Liver (tissue), 9 donors: ENCODE results near the gene CCN5. TPM values are rescaled to one million over a fixed set of nuclear protein-coding genes. Genes with fewer than 3 reads are reported as not detected.

Source experiments
- DNase-seq: peaks from one replicate; pipeline ENCODE4 v3.0.0-alpha.2; 2017; ENCODE audit warnings: low spot score
- H3K27ac ChIP-seq, 2 donors: one replicate each; pipeline ENCODE4 v1.7.0; 2013; ENCODE audit warnings: inconsistent platforms in 2 of 2, low read length in 2 of 2, control low read depth in 1 of 2, low read depth in 1 of 2, mild to moderate bottlenecking in 1 of 2
- H3K27me3 ChIP-seq, 4 donors: one replicate each; pipeline versions ENCODE4 v1.6.1 to v1.7.0; 2013; ENCODE audit warnings: low read length in 3 of 4, inconsistent platforms in 1 of 4, mild to moderate bottlenecking in 1 of 4, moderate library complexity in 1 of 4; ENCODE audit not compliant: control insufficient read depth in 4 of 4, insufficient read depth in 4 of 4
- H3K36me3 ChIP-seq, 4 donors: one replicate each; pipeline versions ENCODE4 v1.6.1 to v1.7.0; 2013; ENCODE audit warnings: low read length in 3 of 4, mild to moderate bottlenecking in 3 of 4, low read depth in 1 of 4, moderate library complexity in 1 of 4; ENCODE audit not compliant: control insufficient read depth in 4 of 4, insufficient read depth in 3 of 4
- H3K4me1 ChIP-seq, 4 donors: one replicate each; pipeline versions ENCODE4 v1.6.1 to v1.7.0; 2013; ENCODE audit warnings: low read length in 3 of 4, mild to moderate bottlenecking in 3 of 4, moderate library complexity in 1 of 4; ENCODE audit not compliant: control insufficient read depth in 4 of 4, insufficient read depth in 4 of 4
- H3K4me3 ChIP-seq, 3 donors: one replicate each; pipeline versions ENCODE4 v1.6.1 to v1.7.0; 2013; ENCODE audit warnings: low read length in 3 of 3, control low read depth in 1 of 3, low read depth in 1 of 3, mild to moderate bottlenecking in 1 of 3
- H3K9ac ChIP-seq, 2 donors: one replicate each; pipeline ENCODE4 v1.7.0; 2013; ENCODE audit warnings: low read length in 2 of 2, mild to moderate bottlenecking in 2 of 2, moderate library complexity in 2 of 2, control low read depth in 1 of 2, low read depth in 1 of 2
- H3K9me3 ChIP-seq, 4 donors: one replicate each; pipeline versions ENCODE4 v1.6.1 to v1.7.0; 2013; ENCODE audit warnings: low read length in 3 of 4; ENCODE audit not compliant: control insufficient read depth in 4 of 4
- EGR1 ChIP-seq, 2 donors: IDR thresholded peaks; 2 replicates each; pipeline ENCODE4 v1.6.1; 2016 to 2018; ENCODE audit warnings: antibody characterized with exemption in 2 of 2, low read depth in 2 of 2
- FOXA2 ChIP-seq: IDR thresholded peaks from 2 replicates; pipeline ENCODE4 v1.6.1; 2016; ENCODE audit warnings: antibody characterized with exemption
- GABPA ChIP-seq, 2 donors: IDR thresholded peaks in 1 of 2; conservative IDR thresholded peaks in 1 of 2; 2 replicates each; pipeline ENCODE4 v1.6.1; 2016; ENCODE audit warnings: antibody characterized with exemption in 2 of 2, mild to moderate bottlenecking in 1 of 2, moderate library complexity in 1 of 2
- HNF4A ChIP-seq, 2 donors: conservative IDR thresholded peaks; 2 replicates each; pipeline ENCODE4 v1.6.1; 2016; ENCODE audit warnings: antibody characterized with exemption in 2 of 2, mild to moderate bottlenecking in 2 of 2
- HNF4G ChIP-seq: IDR thresholded peaks from 2 replicates; pipeline ENCODE4 v1.6.1; 2016; ENCODE audit warnings: antibody characterized with exemption
- NR2F2 ChIP-seq: IDR thresholded peaks from 2 replicates; pipeline ENCODE4 v1.6.1; 2016; ENCODE audit warnings: antibody characterized with exemption
- RAD21 ChIP-seq, 2 donors: IDR thresholded peaks; 2 replicates each; pipeline ENCODE4 v1.6.1; 2016; ENCODE audit warnings: antibody characterized with exemption in 2 of 2, mild to moderate bottlenecking in 2 of 2
- RXRA ChIP-seq, 2 donors: IDR thresholded peaks; 2 replicates each; pipeline ENCODE4 v1.6.1; 2017 to 2018; ENCODE audit warnings: antibody characterized with exemption in 2 of 2, mild to moderate bottlenecking in 1 of 2
- TAF1 ChIP-seq: conservative IDR thresholded peaks from 2 replicates; pipeline ENCODE4 v1.6.1; 2016; ENCODE audit warnings: antibody characterized with exemption, mild to moderate bottlenecking
- YY1 ChIP-seq: IDR thresholded peaks from 2 replicates; pipeline ENCODE4 v1.6.1; 2016; ENCODE audit warnings: antibody characterized with exemption, mild to moderate bottlenecking
- WGBS: extraction: QIAGEN DNeasy Blood & Tissue Kit; methylation state at CpG from one replicate; pipeline ENCODE4 v1.1.7; 2013; 5-methylcytosine and 5-hydroxymethylcytosine counted together
- polyA plus RNA-seq, 2 donors: library from polyadenylated mRNA; stranded (reverse) in 1 of 2; unstranded in 1 of 2; fragments of 200-250 nt in 1 of 2; fragments of >200 nt in 1 of 2; fragmentation: Nextera tagmentation in 1 of 2; extraction: Ambion mirVana in 1 of 2; gene quantifications; one replicate each; pipeline versions ENCODE4 v1.2.1 to v1.2.3, GENCODE V29; 2013 to 2015
- total RNA-seq, 2 donors: library from RNA; depleted of rRNA; stranded (reverse); fragments of >200 nt; gene quantifications; one replicate each; pipeline ENCODE4 v1.2.3, GENCODE V29; 2014
- TF ChIP-seq, protein P1 (sequence below): IDR thresholded peaks from 2 replicates; pipeline ENCODE4 v1.6.1; 2016; ENCODE audit warnings: antibody characterized with exemption
- TF ChIP-seq, protein P2 (sequence below): IDR thresholded peaks from 2 replicates; pipeline ENCODE4 v1.6.1; 2016; ENCODE audit warnings: antibody characterized with exemption
- TF ChIP-seq, protein P3 (sequence below): IDR thresholded peaks from 2 replicates; pipeline ENCODE4 v1.6.1; 2016; ENCODE audit warnings: antibody characterized with exemption, mild to moderate bottlenecking
- TF ChIP-seq, protein P4 (sequence below): fragments of 150-350 bp; IDR thresholded peaks from 2 replicates; pipeline ENCODE4 v1.5.1; 2017; ENCODE audit warnings: improper control_type of control experiment, low read depth, low read length; ENCODE audit not compliant: missing input control
- donor health status: healthy.
- donor health status: healthy.
- donor health status: healthy.
- donor health status: healthy.
- donor health status: healthy.

The CCN5 gene
- total and polyA plus RNA-seq, 4 donors = 1.2 to 3.6 (median 1.9) TPM; not detected in 1

DNA sequence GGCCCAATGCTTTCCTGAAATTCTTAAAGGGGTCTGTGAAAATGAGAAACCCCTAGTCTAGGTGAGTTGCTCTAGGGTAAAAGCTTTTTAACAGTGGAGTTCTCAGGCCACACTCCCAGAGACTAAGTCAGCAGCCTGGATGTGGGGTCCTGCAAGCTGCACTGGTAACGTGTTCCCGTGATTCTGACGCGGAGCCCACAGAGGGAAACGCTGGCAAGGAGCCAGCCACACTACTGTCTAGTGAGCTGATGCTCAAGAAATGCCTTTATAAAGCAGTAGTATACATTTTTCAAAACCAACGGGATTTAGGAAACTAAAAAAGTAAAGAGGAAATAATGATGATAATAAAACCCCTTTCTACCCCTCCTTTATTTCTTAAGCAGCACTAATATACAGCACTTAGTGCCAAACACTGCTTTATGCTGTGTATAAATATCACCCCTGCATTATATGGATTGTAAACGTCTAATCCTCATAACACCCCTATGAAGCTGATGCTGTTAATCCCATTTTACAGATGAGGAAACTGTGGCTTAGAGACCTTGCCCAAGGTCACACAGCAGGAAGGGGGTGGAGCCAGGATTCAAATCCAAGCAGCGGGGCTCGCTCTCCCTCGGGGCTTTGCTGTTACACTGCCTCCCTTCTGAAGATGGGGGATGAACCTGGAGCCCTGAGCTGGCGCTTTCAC is 55.5 kb downstream of the CCN5 start:
- H3K27me3 ChIP-seq = peaks cover 0 to 2% (median under 1%) of the 10 kb centered on the region in 4 donors
- H3K9me3 ChIP-seq = no peaks in the 10 kb centered on the region
- no peaks in the 10 kb centered on the region for H3K36me3 ChIP-seq
- 63% methylated on average over 11 of the region's 11 CpGs for WGBS
- no peak overlapping the region for H3K9ac ChIP-seq
- no peak overlapping the region for H3K27ac ChIP-seq
- DNase-seq = no peak
- TF ChIP-seq FOXA2 = no peak
- no peak for TF ChIP-seq GABPA (IDR thresholded peaks at IDR 0.05 in 1 of 2, conservative IDR thresholded peaks at IDR 0.05 in 1 of 2)
- TF ChIP-seq EGR1 (IDR thresholded peaks at IDR 0.05; ENCODE audit: low read depth in 2 of 2) = no peak
- no peak for TF ChIP-seq HNF4A (conservative IDR thresholded peaks at IDR 0.05)
- TF ChIP-seq, protein P1, sequence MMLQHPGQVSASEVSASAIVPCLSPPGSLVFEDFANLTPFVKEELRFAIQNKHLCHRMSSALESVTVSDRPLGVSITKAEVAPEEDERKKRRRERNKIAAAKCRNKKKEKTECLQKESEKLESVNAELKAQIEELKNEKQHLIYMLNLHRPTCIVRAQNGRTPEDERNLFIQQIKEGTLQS = no peak
- TF ChIP-seq RXRA (IDR thresholded peaks at IDR 0.05) = no peak
- TF ChIP-seq, protein P2, sequence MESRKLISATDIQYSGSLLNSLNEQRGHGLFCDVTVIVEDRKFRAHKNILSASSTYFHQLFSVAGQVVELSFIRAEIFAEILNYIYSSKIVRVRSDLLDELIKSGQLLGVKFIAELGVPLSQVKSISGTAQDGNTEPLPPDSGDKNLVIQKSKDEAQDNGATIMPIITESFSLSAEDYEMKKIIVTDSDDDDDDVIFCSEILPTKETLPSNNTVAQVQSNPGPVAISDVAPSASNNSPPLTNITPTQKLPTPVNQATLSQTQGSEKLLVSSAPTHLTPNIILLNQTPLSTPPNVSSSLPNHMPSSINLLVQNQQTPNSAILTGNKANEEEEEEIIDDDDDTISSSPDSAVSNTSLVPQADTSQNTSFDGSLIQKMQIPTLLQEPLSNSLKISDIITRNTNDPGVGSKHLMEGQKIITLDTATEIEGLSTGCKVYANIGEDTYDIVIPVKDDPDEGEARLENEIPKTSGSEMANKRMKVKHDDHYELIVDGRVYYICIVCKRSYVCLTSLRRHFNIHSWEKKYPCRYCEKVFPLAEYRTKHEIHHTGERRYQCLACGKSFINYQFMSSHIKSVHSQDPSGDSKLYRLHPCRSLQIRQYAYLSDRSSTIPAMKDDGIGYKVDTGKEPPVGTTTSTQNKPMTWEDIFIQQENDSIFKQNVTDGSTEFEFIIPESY = no peak
- TF ChIP-seq TAF1 = no peak
- no peak for TF ChIP-seq RAD21 (IDR thresholded peaks at IDR 0.05)
- TF ChIP-seq, protein P3, sequence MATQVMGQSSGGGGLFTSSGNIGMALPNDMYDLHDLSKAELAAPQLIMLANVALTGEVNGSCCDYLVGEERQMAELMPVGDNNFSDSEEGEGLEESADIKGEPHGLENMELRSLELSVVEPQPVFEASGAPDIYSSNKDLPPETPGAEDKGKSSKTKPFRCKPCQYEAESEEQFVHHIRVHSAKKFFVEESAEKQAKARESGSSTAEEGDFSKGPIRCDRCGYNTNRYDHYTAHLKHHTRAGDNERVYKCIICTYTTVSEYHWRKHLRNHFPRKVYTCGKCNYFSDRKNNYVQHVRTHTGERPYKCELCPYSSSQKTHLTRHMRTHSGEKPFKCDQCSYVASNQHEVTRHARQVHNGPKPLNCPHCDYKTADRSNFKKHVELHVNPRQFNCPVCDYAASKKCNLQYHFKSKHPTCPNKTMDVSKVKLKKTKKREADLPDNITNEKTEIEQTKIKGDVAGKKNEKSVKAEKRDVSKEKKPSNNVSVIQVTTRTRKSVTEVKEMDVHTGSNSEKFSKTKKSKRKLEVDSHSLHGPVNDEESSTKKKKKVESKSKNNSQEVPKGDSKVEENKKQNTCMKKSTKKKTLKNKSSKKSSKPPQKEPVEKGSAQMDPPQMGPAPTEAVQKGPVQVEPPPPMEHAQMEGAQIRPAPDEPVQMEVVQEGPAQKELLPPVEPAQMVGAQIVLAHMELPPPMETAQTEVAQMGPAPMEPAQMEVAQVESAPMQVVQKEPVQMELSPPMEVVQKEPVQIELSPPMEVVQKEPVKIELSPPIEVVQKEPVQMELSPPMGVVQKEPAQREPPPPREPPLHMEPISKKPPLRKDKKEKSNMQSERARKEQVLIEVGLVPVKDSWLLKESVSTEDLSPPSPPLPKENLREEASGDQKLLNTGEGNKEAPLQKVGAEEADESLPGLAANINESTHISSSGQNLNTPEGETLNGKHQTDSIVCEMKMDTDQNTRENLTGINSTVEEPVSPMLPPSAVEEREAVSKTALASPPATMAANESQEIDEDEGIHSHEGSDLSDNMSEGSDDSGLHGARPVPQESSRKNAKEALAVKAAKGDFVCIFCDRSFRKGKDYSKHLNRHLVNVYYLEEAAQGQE = no peak
- no peak for TF ChIP-seq NR2F2
- TF ChIP-seq HNF4G = no peak
- TF ChIP-seq, protein P4, sequence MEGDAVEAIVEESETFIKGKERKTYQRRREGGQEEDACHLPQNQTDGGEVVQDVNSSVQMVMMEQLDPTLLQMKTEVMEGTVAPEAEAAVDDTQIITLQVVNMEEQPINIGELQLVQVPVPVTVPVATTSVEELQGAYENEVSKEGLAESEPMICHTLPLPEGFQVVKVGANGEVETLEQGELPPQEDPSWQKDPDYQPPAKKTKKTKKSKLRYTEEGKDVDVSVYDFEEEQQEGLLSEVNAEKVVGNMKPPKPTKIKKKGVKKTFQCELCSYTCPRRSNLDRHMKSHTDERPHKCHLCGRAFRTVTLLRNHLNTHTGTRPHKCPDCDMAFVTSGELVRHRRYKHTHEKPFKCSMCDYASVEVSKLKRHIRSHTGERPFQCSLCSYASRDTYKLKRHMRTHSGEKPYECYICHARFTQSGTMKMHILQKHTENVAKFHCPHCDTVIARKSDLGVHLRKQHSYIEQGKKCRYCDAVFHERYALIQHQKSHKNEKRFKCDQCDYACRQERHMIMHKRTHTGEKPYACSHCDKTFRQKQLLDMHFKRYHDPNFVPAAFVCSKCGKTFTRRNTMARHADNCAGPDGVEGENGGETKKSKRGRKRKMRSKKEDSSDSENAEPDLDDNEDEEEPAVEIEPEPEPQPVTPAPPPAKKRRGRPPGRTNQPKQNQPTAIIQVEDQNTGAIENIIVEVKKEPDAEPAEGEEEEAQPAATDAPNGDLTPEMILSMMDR = no peak
- TF ChIP-seq YY1 = no peak
- no peak overlapping the region for H3K4me3 ChIP-seq
- no peaks in the 10 kb centered on the region for H3K4me1 ChIP-seq

DNA sequence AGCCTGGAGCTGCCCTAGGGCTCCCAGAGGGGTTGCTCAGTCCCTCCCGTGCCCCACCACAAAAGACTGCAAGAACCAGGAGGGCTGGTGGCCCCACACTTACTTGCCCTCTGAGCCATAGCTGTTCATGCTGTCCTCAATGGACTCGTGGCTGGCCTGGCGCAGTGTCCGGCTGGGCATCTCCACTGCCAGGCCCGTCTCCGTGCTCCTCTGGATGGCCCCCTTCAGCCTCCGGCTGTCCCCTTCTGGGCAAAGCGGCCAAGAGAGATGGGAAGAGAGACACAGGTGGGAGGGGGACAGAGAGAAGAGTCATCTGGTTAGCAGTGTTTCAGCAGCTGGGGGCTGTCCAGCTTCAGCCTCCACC is 56.0 kb downstream of the CCN5 start:
- H3K4me1 ChIP-seq = no peaks in the 10 kb centered on the region
- WGBS = 80% methylated on average over 8 of the region's 8 CpGs
- H3K27me3 ChIP-seq = peaks cover 0 to 2% (median under 1%) of the 10 kb centered on the region in 4 donors
- no peak overlapping the region for H3K4me3 ChIP-seq
- no peaks in the 10 kb centered on the region for H3K9me3 ChIP-seq
- no peak for DNase-seq
- TF ChIP-seq, protein P2 = no peak
- no peak overlapping the region for H3K27ac ChIP-seq
- no peaks in the 10 kb centered on the region for H3K36me3 ChIP-seq
- no peak overlapping the region for H3K9ac ChIP-seq
